HEK293T (cell line): ENCODE measurements around the gene DHRS9.

Source experiments
- CTCF ChIA-PET: fragments of 350-600 bp; formaldehyde crosslinking; extraction: SDS; loops from one replicate; lab custom pipeline; 2021; ENCODE audit warnings: antibody characterized with exemption, inconsistent platforms; lab: Yijun Ruan, JAX
- POLR2A ChIA-PET: fragments of 350-600 bp; formaldehyde crosslinking; extraction: SDS; loops from one replicate; lab custom pipeline; 2020; ENCODE audit warnings: antibody characterized with exemption, inconsistent platforms; lab: Yijun Ruan, JAX
- DNase-seq: peaks from one replicate; pipeline ENCODE4 v3.0.0; 2012; ENCODE audit warnings: mixed read lengths; ENCODE audit errors: extremely low spot score
- ARNT ChIP-seq: fragments of 450-650 bp; IDR thresholded peaks from 2 replicates; pipeline ENCODE4 v1.6.1; 2017; ENCODE audit warnings: mild to moderate bottlenecking
- BHLHE40 ChIP-seq: fragments of 450-650 bp; IDR thresholded peaks from 2 replicates; pipeline ENCODE4 v1.6.1; 2016; ENCODE audit warnings: mild to moderate bottlenecking, moderate library complexity, borderline replicate concordance
- CTBP1 ChIP-seq: fragments of 450-650 bp; IDR thresholded peaks from 2 replicates; pipeline ENCODE4 v1.6.1; 2016; ENCODE audit warnings: borderline replicate concordance
- ELF4 ChIP-seq: fragments of 450-650 bp; IDR thresholded peaks from 2 replicates; pipeline ENCODE4 v1.6.1; 2017; ENCODE audit warnings: antibody characterized with exemption
- FOXA1 ChIP-seq: fragments of 450-650 bp; IDR thresholded peaks from 2 replicates; pipeline ENCODE4 v1.6.1; 2016; ENCODE audit warnings: mild to moderate bottlenecking
- FOXK2 ChIP-seq: fragments of 450-650 bp; IDR thresholded peaks from 2 replicates; pipeline ENCODE4 v1.6.1; 2016; ENCODE audit warnings: mild to moderate bottlenecking
- FOXM1 ChIP-seq: fragments of 450-650 bp; IDR thresholded peaks from 2 replicates; pipeline ENCODE4 v1.6.1; 2017; ENCODE audit warnings: mild to moderate bottlenecking, borderline replicate concordance
- HDGF ChIP-seq: fragments of 450-650 bp; IDR thresholded peaks from 2 replicates; pipeline ENCODE4 v1.6.1; 2017; ENCODE audit warnings: antibody characterized with exemption, borderline replicate concordance
- L3MBTL2 ChIP-seq: fragments of 450-650 bp; conservative IDR thresholded peaks from 2 replicates; pipeline ENCODE4 v1.6.1; 2016; ENCODE audit warnings: mild to moderate bottlenecking
- LEF1 ChIP-seq: fragments of 450-650 bp; IDR thresholded peaks from 2 replicates; pipeline ENCODE4 v1.6.1; 2017; ENCODE audit warnings: mild to moderate bottlenecking, borderline replicate concordance
- NFRKB ChIP-seq: fragments of 450-650 bp; IDR thresholded peaks from 2 replicates; pipeline ENCODE4 v1.6.1; 2016; ENCODE audit warnings: mild to moderate bottlenecking, moderate library complexity
- SP1 ChIP-seq: fragments of 450-650 bp; IDR thresholded peaks from 2 replicates; pipeline ENCODE4 v1.6.1; 2017
- SUZ12 ChIP-seq: fragments of 450-650 bp; IDR thresholded peaks from 2 replicates; pipeline ENCODE4 v1.6.1; 2016; ENCODE audit warnings: mild to moderate bottlenecking
- TARDBP ChIP-seq: fragments of 450-650 bp; IDR thresholded peaks from 2 replicates; pipeline ENCODE4 v1.6.1; 2016
- ZNF384 ChIP-seq: fragments of 450-650 bp; IDR thresholded peaks from 2 replicates; pipeline ENCODE4 v1.6.1; 2016
- TF ChIP-seq, protein P1 (sequence below): fragments of 450-650 bp; IDR thresholded peaks from 2 replicates; pipeline ENCODE4 v1.6.1; 2016

The DHRS9 gene

DNA sequence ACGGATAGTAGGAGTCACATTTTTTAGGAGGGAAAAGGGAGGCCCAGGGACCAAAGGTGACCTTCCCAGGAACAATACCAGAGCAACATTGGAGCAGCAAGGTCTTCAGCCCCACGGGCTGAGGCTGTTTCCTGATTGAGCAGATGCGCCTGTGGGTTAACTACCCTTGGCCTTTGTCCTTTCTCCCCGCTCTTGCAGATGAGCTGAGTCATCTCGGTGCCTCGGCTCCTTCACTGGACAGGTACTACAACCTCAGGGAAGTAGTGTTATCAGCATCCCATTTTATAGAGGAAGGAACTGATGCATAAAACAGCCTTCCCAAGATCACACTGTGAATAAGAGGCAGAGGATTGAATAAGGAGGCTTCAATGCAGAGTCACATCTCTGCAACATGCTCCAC is 43.5 kb downstream of the DHRS9 start:
- POLR2A ChIA-PET = no interaction called here
- TF ChIP-seq SUZ12 = no peak
- TF ChIP-seq ZNF384 = no peak
- no peak for TF ChIP-seq ARNT
- TF ChIP-seq LEF1 = no peak
- TF ChIP-seq, protein P1, sequence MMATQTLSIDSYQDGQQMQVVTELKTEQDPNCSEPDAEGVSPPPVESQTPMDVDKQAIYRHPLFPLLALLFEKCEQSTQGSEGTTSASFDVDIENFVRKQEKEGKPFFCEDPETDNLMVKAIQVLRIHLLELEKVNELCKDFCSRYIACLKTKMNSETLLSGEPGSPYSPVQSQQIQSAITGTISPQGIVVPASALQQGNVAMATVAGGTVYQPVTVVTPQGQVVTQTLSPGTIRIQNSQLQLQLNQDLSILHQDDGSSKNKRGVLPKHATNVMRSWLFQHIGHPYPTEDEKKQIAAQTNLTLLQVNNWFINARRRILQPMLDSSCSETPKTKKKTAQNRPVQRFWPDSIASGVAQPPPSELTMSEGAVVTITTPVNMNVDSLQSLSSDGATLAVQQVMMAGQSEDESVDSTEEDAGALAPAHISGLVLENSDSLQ = no peak
- TF ChIP-seq FOXM1 = no peak
- TF ChIP-seq ELF4 = no peak
- no peak for DNase-seq
- CTCF ChIA-PET = no interaction called here

GRCh38 chr2:169114056-169114455 is 44.7 kb downstream of the DHRS9 start:
- TF ChIP-seq SP1 (no peak), L3MBTL2 (no peak), FOXK2 (no peak), TARDBP (no peak), BHLHE40 (no peak), FOXM1 (no peak), ARNT (no peak), NFRKB (no peak), ELF4 (no peak), HDGF (no peak), SUZ12 (no peak), FOXA1 (no peak), CTBP1 (no peak), LEF1 (no peak), ZNF384 (no peak)
- TF ChIP-seq, protein P1 = no peak
- ChIA-PET CTCF (no interaction called here), POLR2A (no interaction called here)
- DNase-seq = no peak

- TF ChIP-seq CTBP1 (no peak), HDGF (no peak), NFRKB (no peak), ZNF384 (no peak), SP1 (no peak), ELF4 (no peak), ARNT (no peak), LEF1 (no peak)
- TF ChIP-seq, protein P1 = no peak
- DNase-seq = no peak
- ChIA-PET CTCF (interaction anchor here (0.8 kb wide), 1 partner anchor 26 kb away, joined by 3 read pairs; no protein-coding TSS in a partner anchor), POLR2A (no interaction called here)
These were observed 47.0 kb downstream of the DHRS9 start for GRCh38 chr2:169116327-169116726.

- POLR2A ChIA-PET = no interaction called here
- TF ChIP-seq L3MBTL2 (no peak), FOXK2 (no peak), SUZ12 (no peak), ELF4 (no peak), FOXA1 (no peak), BHLHE40 (no peak), ARNT (no peak), ZNF384 (no peak), LEF1 (no peak), NFRKB (no peak), HDGF (no peak), SP1 (no peak), CTBP1 (no peak)
- TF ChIP-seq, protein P1 = no peak
- CTCF ChIA-PET = no interaction called here
- no peak for DNase-seq
These were observed 47.6 kb downstream of the DHRS9 start for GRCh38 chr2:169116993-169117392.

- TF ChIP-seq LEF1 (no peak), FOXM1 (no peak), FOXK2 (no peak), BHLHE40 (no peak), CTBP1 (no peak), ARNT (no peak), FOXA1 (no peak), ZNF384 (no peak), ELF4 (no peak)
- TF ChIP-seq, protein P1 = no peak
- CTCF ChIA-PET = no interaction called here
- POLR2A ChIA-PET = no interaction called here
- DNase-seq = no peak
These were observed 48.7 kb downstream of the DHRS9 start for GRCh38 chr2:169118060-169118459.
